ENCODE results near the gene EPHA6. TPM values are rescaled to one million over a fixed set of nuclear protein-coding genes. Genes with fewer than 3 reads are reported as not detected.

The EPHA6 gene
- total RNA-seq, 1 donor from 2014 or later: 0.11 TPM

- DNase-seq (ENCODE audit: low spot score): no peak
- H3K4me2 ChIP-seq: no peak overlapping the region
- Mint-ChIP-seq H3K27ac (no peak overlapping the region), H3K4me1 (no peaks in the 10 kb centered on the region), H3K27me3 (ENCODE audit: insufficient read depth, low read depth) (no peaks in the 10 kb centered on the region), H3K9me3 (no peaks in the 10 kb centered on the region), H3K4me3 (no peak overlapping the region), H3K36me3 (no peaks in the 10 kb centered on the region)
- H3K36me3 ChIP-seq: no peaks in the 10 kb centered on the region
- H3F3A ChIP-seq (ENCODE audit: low read depth): no peaks in the 10 kb centered on the region
- no peak overlapping the region for H3K4me3 ChIP-seq
- no peaks in the 10 kb centered on the region for H3K4me1 ChIP-seq
- no peak overlapping the region for H3K27ac ChIP-seq
- TF ChIP-seq EZH2 (IDR thresholded peaks at IDR 0.05): no peak
- TF ChIP-seq, protein P1, sequence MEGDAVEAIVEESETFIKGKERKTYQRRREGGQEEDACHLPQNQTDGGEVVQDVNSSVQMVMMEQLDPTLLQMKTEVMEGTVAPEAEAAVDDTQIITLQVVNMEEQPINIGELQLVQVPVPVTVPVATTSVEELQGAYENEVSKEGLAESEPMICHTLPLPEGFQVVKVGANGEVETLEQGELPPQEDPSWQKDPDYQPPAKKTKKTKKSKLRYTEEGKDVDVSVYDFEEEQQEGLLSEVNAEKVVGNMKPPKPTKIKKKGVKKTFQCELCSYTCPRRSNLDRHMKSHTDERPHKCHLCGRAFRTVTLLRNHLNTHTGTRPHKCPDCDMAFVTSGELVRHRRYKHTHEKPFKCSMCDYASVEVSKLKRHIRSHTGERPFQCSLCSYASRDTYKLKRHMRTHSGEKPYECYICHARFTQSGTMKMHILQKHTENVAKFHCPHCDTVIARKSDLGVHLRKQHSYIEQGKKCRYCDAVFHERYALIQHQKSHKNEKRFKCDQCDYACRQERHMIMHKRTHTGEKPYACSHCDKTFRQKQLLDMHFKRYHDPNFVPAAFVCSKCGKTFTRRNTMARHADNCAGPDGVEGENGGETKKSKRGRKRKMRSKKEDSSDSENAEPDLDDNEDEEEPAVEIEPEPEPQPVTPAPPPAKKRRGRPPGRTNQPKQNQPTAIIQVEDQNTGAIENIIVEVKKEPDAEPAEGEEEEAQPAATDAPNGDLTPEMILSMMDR (IDR thresholded peaks at IDR 0.05): no peak
- no peak overlapping the region for H2AFZ ChIP-seq (replicated peaks)
- no peak overlapping the region for H3K9ac ChIP-seq
- no peaks in the 10 kb centered on the region for H3K79me2 ChIP-seq (ENCODE audit: low read depth)
- no peaks in the 10 kb centered on the region for H3K9me3 ChIP-seq (ENCODE audit: low read depth)
- H3K27me3 ChIP-seq: no peaks in the 10 kb centered on the region
- H4K20me1 ChIP-seq (ENCODE audit: low read depth): no peaks in the 10 kb centered on the region
Observed at GRCh38 chr3:97076673-97077072, 262.3 kb downstream of the EPHA6 start.

DNA sequence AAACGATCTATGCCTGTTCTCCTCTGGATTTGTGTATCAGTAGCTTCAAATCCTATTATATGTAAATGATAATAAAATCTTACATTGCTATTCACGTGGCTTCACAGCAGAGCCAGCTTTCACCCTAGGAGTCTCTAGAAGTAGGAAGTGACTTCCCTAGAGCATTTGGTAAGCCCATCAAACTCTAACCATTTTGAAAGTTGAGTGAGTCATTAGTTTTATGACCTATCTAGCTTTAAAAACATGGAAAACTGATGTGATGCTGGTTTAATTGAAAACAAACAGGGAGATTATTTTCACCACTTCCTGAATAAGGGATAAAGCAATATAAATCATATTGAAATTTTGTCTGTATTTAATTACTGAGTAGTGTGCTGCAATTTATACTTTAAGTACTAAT lies 275.2 kb downstream of the EPHA6 start:
- H3K4me2 ChIP-seq: no peak overlapping the region
- H3K9ac ChIP-seq: no peak overlapping the region
- no peak overlapping the region for H2AFZ ChIP-seq (replicated peaks)
- Mint-ChIP-seq H3K4me3 (no peak overlapping the region), H3K27ac (no peak overlapping the region), H3K36me3 (no peaks in the 10 kb centered on the region), H3K27me3 (ENCODE audit: insufficient read depth, low read depth) (no peaks in the 10 kb centered on the region), H3K9me3 (no peaks in the 10 kb centered on the region), H3K4me1 (no peaks in the 10 kb centered on the region)
- DNase-seq (ENCODE audit: low spot score): no peak
- no peaks in the 10 kb centered on the region for H3K27me3 ChIP-seq
- TF ChIP-seq, protein P1 (IDR thresholded peaks at IDR 0.05): no peak
- TF ChIP-seq EZH2phosphoT487 (IDR thresholded peaks at IDR 0.05): no peak
- TF ChIP-seq EZH2 (IDR thresholded peaks at IDR 0.05): no peak
- H4K20me1 ChIP-seq (ENCODE audit: low read depth): no peaks in the 10 kb centered on the region
- no peaks in the 10 kb centered on the region for H3F3A ChIP-seq (ENCODE audit: low read depth)
- no peak overlapping the region for H3K27ac ChIP-seq
- no peaks in the 10 kb centered on the region for H3K79me2 ChIP-seq (ENCODE audit: low read depth)
- no peaks in the 10 kb centered on the region for H3K9me3 ChIP-seq (ENCODE audit: low read depth)
- H3K4me3 ChIP-seq: no peak overlapping the region
- H3K36me3 ChIP-seq: no peaks in the 10 kb centered on the region
- H3K4me1 ChIP-seq: no peaks in the 10 kb centered on the region

GRCh38 chr3:97102641-97103040 lies 288.2 kb downstream of the EPHA6 start:
- Histone ChIP-seq H3K36me3 (no peaks in the 10 kb centered on the region), H4K20me1 (ENCODE audit: low read depth) (no peaks in the 10 kb centered on the region), H3K9ac (no peak overlapping the region), H3K4me3 (no peak overlapping the region), H2AFZ (replicated peaks) (no peak overlapping the region), H3F3A (ENCODE audit: low read depth) (no peaks in the 10 kb centered on the region), H3K4me2 (no peak overlapping the region), H3K27me3 (no peaks in the 10 kb centered on the region), H3K79me2 (ENCODE audit: low read depth) (no peaks in the 10 kb centered on the region), H3K27ac (no peak overlapping the region), H3K9me3 (ENCODE audit: low read depth) (no peaks in the 10 kb centered on the region), H3K4me1 (no peaks in the 10 kb centered on the region)
- TF ChIP-seq, protein P1 (IDR thresholded peaks at IDR 0.05): no peak
- no peak for TF ChIP-seq EZH2phosphoT487 (IDR thresholded peaks at IDR 0.05)
- TF ChIP-seq EZH2 (IDR thresholded peaks at IDR 0.05): no peak
- H3K9me3 Mint-ChIP-seq: no peaks in the 10 kb centered on the region
- H3K4me3 Mint-ChIP-seq: no peak overlapping the region
- H3K27me3 Mint-ChIP-seq (ENCODE audit: insufficient read depth, low read depth): no peaks in the 10 kb centered on the region
- no peak overlapping the region for H3K27ac Mint-ChIP-seq
- H3K4me1 Mint-ChIP-seq: no peaks in the 10 kb centered on the region
- H3K36me3 Mint-ChIP-seq: no peaks in the 10 kb centered on the region
- DNase-seq (ENCODE audit: low spot score): no peak

All from neural progenitor cell (in vitro differentiated cells).